HG03060 (cell line): ENCODE measurements around the gene RFTN1.

Experiments
- ATAC-seq: cut with Tn5 transposase; IDR thresholded peaks from one replicate; pipeline ENCODE4 v1.9.1; 2021; ENCODE audit warnings: low read depth, moderate number of reproducible peaks; ENCODE audit not compliant: unreplicated experiment

Gene RFTN1

DNA sequence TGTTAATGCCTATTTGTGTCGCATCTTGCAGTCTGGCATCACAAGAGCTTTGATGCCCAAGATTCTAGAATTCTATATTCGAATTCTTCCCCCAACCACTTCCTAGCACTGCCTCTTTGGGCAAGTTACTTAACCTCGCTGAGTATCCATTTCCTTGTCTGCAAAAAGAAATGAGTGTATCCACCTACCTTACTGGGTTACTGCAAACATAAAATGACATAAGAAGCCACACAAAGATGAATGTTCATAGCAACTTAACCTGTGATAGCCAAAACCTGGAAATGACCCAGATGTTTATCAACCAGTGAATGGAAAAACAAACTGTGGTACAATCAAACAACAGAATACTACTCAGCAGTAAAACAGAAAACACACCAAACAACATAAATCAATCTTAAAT, 24.9 kb downstream of the RFTN1 start:
- no peak for ATAC-seq

- no peak for ATAC-seq
Observed at GRCh38 chr3:16487511-16488175, 25.9 kb downstream of the RFTN1 start.

DNA sequence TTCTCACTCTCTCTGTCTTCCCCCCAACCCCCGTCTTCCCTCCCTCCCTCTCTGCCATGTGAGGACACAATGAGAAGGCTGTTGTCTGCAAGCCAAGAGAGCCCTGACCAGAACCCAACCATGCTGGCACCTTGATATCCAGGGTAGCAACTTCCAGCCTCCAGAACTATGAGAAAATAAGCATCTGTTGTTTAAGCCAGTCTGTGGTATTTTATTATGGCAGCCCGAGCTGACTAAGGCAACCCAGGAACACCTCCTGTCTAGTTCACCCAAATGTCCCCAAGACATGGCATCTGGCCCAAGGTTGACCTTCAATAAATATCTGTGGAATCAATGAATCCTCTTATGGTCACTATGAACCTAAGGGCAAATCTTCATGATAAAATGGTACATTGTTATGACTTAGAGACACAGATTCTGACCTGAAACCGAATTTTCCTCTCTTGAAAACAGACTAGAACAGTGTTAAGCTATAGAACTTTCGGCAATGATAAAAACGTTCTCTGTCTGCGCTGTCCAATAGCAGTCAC, 26.5 kb downstream of the RFTN1 start:
- no peak for ATAC-seq

GRCh38 chr3:16486201-16486600, 27.3 kb downstream of the RFTN1 start:
- ATAC-seq = no peak

DNA sequence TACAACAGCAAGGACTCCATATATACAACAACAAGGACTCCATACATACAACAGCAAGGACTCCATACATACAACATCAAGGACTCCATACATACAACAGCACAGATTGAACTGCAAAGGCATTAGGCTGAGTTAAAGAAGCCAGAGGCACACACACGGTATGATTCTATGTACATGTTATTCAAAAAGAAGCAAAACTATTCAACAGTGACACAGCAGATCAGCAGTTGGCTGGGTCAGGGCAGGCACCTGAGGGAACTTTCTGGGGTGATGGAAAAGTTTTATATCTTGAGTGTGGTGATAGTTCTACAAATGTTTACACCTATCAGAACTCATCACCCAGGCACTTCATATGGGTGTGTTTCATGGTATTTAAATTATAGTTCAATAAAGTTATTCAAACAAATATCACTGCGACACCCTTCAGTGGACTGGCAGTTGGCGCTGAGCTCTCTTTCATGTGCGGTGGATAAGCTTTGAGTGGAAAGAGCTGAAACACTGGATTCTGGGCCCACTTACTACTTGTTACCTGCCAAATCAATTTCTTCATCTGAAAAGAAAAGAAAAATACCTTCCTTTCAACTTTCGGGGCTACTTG, 28.0 kb downstream of the RFTN1 start:
- no peak for ATAC-seq

- no peak for ATAC-seq
Observed at GRCh38 chr3:16484984-16485383, 28.5 kb downstream of the RFTN1 start.

GRCh38 chr3:16484216-16484615, 29.3 kb downstream of the RFTN1 start:
- ATAC-seq = no peak

- no peak for ATAC-seq
Observed at GRCh38 chr3:16482770-16483531, 30.5 kb downstream of the RFTN1 start.

GRCh38 chr3:16482194-16482769, 31.2 kb downstream of the RFTN1 start:
- no peak for ATAC-seq

GRCh38 chr3:16481546-16481897, 32.0 kb downstream of the RFTN1 start:
- no peak for ATAC-seq

DNA sequence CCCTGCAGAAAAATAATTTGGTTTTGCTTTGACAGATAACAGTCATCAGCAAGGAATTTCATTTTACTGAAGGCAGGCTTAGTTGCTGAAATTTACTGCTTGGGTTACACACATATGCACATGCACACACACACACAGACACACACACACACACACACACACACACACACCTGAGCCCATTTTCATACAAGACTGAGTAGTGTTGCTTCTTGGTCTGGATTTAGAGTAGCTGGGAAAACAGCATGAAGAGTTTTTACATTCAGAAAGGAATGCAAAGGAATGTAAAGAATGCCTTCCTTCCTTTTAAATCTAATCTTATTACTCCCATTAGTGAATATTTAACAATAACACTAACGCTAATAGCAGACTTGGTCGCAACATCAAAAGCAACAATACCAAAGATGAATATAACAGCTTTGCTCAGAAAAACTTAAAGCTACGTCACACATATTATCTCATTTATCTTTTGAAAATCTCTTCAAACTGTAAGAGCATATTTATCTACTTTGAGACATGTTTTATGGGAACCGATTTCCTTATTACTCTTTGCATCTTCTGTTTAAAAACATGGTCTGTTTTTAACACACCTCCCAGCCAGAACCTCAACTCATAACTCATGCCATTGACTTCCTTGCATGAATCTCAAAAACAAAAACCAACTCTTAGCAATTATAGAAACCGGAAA, 32.5 kb downstream of the RFTN1 start:
- ATAC-seq = no peak

- ATAC-seq = no peak
Observed at GRCh38 chr3:16478516-16478915, 35.0 kb downstream of the RFTN1 start.

- ATAC-seq = no peak
Observed at GRCh38 chr3:16477521-16477920, 36.0 kb downstream of the RFTN1 start.

DNA sequence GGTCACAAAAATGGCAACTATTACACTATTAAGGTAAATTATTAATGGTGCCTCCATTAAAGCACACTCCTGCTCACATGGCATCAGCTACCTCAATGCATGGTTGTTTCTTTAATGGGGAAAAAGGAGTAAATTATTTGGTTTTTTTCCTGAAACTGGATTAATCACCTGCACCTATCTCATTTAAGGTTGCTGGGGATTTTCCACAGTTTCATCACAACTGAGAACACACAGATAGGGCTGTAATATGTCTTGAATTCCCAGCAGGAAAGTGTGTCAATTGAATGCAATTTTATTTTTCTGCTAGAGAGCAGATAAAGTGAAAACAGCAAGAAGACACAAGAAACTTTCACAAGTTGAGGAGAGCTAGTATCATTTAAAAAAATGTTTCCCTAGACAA, 36.4 kb downstream of the RFTN1 start:
- ATAC-seq = no peak

DNA sequence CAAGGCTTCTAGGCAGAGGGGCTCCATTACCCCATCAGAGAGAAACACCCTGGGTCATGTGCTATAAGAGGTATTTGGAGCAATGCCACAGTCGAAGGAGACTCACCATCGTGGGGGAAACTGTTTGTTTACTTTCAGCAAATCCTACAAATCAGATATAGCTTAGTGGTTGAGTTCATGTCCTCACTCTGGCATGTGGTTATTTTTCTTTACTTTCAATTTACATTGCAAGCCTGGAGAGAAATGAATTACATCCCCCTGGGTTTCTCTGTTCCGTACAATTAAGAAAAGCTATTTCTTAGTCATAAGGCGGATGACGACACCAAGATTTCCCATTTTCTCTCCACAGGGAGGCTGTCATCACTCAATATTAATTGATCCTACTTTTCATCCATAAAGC, 36.9 kb downstream of the RFTN1 start:
- ATAC-seq = no peak

DNA sequence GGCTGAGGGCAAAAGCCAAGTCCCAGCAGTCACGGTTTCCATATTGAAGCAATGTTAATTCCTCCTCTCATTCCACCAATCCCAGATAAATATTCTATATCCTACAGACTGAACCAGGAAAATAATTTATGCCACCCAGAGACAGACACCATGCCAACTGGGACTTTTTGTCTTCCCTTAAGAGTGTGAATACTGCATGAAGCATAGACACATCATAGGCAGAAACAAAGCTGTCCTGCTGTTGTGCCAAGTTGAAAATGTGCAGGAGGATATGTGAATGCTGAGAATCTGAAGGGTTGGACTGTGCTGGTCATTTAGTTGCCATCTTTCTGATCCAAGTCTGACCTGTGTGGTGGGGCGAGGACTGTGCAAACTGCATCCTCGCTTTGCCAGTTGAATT, 37.7 kb downstream of the RFTN1 start:
- no peak for ATAC-seq

DNA sequence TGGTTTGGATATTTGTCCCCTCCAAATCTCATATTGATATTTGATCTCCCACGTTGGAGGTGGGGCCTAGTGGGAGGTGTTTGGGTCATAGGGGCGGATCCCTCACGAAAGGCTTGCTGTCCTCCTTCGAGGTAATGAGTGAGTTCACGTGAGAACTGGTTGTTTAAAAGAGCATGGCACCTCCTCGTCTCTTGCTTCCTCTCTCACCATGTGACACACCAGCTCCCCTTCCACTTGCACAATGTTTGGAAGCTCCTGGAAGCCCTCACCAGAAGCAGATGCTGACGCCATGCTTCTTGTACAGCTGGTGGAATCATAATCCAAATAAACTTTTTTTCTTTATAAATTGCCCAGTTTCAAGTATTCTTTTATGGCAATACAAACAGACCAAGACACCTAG, 38.6 kb downstream of the RFTN1 start:
- no peak for ATAC-seq

DNA sequence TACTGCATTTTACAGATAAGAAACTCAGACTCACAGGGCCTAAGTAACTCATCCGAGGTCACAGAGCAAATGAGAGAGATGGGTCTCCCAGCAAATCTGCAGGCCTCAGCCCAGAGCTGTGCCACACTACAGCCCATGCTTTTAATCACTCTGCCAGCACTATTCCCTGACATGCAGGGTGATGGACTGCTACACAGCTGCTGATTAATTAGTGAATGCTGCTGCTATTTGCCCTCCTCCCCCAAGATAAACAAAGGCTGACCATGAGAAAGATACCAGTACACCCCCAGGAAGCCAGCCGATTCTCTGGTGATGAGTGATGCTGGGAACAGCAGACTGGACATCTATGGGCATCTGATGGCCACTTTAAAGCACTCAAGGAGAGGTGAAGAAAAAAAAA, 39.3 kb downstream of the RFTN1 start:
- ATAC-seq = no peak

DNA sequence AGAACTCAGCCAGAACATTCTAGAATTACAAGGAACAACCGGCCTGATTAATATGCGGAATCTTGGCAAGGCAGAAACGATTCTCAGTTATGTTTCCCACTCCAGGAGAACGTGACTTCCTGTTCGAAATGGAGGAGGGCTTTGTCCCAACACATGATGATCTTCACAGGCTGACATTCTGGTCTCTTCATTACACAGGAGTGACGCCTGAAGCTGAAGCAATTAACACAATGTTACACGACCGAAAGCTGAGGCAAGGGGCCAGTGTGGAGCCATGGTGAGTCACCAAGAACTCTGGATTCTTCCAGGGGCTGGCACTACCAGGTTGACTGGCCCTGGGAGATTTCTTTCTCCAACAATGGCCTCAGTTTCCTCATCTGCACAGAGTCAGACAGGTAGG, 40.9 kb downstream of the RFTN1 start:
- ATAC-seq = no peak

DNA sequence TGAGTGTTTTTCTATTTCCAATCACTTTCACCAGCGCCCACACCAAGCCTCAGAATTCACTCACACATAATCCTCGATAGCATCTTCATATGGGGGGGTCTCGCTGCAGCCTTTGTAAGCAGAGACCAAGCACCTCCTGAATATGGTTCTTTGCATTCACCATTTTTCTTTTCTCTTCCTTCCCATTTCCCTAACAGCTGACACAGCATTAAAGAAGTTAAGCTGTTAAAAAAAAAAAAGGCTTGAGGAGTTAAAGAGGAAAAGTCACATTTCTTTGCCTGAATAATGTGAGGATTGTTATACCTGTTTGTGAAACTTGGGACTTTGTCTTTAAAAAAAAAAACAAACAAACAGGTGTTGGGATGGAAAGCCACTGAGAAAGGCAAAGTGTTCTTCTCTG, 41.6 kb downstream of the RFTN1 start:
- no peak for ATAC-seq

DNA sequence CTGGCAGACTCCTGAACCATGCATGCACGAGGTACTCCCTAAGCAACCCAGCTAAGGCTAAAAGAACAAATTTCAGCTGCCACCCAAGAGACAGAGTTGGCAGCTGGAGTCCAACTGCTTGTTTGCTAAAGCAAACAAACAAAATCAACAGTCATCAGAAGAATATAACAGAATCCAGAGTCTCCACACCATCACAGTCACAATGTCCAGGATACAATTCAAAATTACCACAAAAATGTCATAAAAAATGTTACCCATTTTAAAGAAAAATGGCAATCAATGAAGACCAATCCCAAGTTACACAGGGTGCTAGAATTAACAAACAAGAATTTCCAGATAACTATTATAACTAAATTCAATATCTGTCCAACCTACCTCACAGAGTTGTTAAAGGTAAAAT, 42.9 kb downstream of the RFTN1 start:
- ATAC-seq = no peak
